ENCODE data around the gene TAB3.

TAB3 gene

GRCh38 chrX:30887288-30887687 lies 1.8 kb downstream of the TAB3 start:
- no peak overlapping the region for H3K27ac ChIP-seq
- DNase-seq (ENCODE audit: low read depth, low spot score): no peak

GRCh38 chrX:30885136-30885535 lies 3.9 kb downstream of the TAB3 start:
- DNase-seq (ENCODE audit: low read depth, low spot score): no peak
- H3K27ac ChIP-seq: no peak overlapping the region

- H3K27ac ChIP-seq: no peak overlapping the region
- no peak for DNase-seq (ENCODE audit: low read depth, low spot score)
Observed at GRCh38 chrX:30883138-30883537, 5.9 kb downstream of the TAB3 start.

- no peak for DNase-seq (ENCODE audit: low read depth, low spot score)
- H3K27ac ChIP-seq: no peak overlapping the region
Observed at GRCh38 chrX:30881797-30882196, 7.3 kb downstream of the TAB3 start.

- no peak for DNase-seq (ENCODE audit: low read depth, low spot score)
- H3K27ac ChIP-seq: no peak overlapping the region
Observed at GRCh38 chrX:30881390-30881789, 7.7 kb downstream of the TAB3 start.

GRCh38 chrX:30880058-30880457 lies 9.0 kb downstream of the TAB3 start:
- H3K27ac ChIP-seq: no peak overlapping the region

GRCh38 chrX:30876367-30876766 lies 12.7 kb downstream of the TAB3 start:
- DNase-seq (ENCODE audit: low read depth, low spot score): no peak
- H3K27ac ChIP-seq: peak overlapping the region; percentile 90

More at GRCh38 chrX:30880058-30880457, 9.0 kb downstream of the TAB3 start:
- DNase-seq (ENCODE audit: low read depth, low spot score): no peak

GRCh38 chrX:30875957-30876356 lies 13.1 kb downstream of the TAB3 start:
- peak overlapping the region; percentile 90 for H3K27ac ChIP-seq

GRCh38 chrX:30874851-30875250 lies 14.2 kb downstream of the TAB3 start:
- DNase-seq (ENCODE audit: low read depth, low spot score): no peak
- H3K27ac ChIP-seq: peak overlapping the region; percentile 90

More at GRCh38 chrX:30875957-30876356, 13.1 kb downstream of the TAB3 start:
- peak; percentile 73 for DNase-seq (ENCODE audit: low read depth, low spot score)

GRCh38 chrX:30870572-30870971 lies 18.5 kb downstream of the TAB3 start:
- DNase-seq (ENCODE audit: low read depth, low spot score): no peak
- H3K27ac ChIP-seq: no peak overlapping the region

- H3K27ac ChIP-seq: no peak overlapping the region
- DNase-seq (ENCODE audit: low read depth, low spot score): no peak
Observed at GRCh38 chrX:30865612-30866011, 23.4 kb downstream of the TAB3 start.

GRCh38 chrX:30865015-30865414 lies 24.0 kb downstream of the TAB3 start:
- no peak overlapping the region for H3K27ac ChIP-seq
- DNase-seq (ENCODE audit: low read depth, low spot score): no peak

- no peak for DNase-seq (ENCODE audit: low read depth, low spot score)
- H3K27ac ChIP-seq: no peak overlapping the region
Observed at GRCh38 chrX:30864383-30864785, 24.7 kb downstream of the TAB3 start.

- DNase-seq (ENCODE audit: low read depth, low spot score): no peak
- H3K27ac ChIP-seq: no peak overlapping the region
Observed at GRCh38 chrX:30863974-30864373, 25.1 kb downstream of the TAB3 start.

GRCh38 chrX:30858098-30858497 lies 31.0 kb downstream of the TAB3 start:
- no peak for DNase-seq (ENCODE audit: low read depth, low spot score)
- H3K27ac ChIP-seq: no peak overlapping the region

GRCh38 chrX:30851449-30851848 lies 37.6 kb downstream of the TAB3 start:
- no peak for DNase-seq (ENCODE audit: low read depth, low spot score)
- H3K27ac ChIP-seq: no peak overlapping the region

- H3K27ac ChIP-seq: no peak overlapping the region
- DNase-seq (ENCODE audit: low read depth, low spot score): no peak
Observed at GRCh38 chrX:30835373-30835772, 53.7 kb downstream of the TAB3 start.

- no peak for DNase-seq (ENCODE audit: low read depth, low spot score)
Observed at GRCh38 chrX:30833896-30834295, 55.2 kb downstream of the TAB3 start.

GRCh38 chrX:30831082-30831481 lies 58.0 kb downstream of the TAB3 start:
- no peak for DNase-seq (ENCODE audit: low read depth, low spot score)

More at GRCh38 chrX:30833896-30834295, 55.2 kb downstream of the TAB3 start:
- no peak overlapping the region for H3K27ac ChIP-seq

GRCh38 chrX:30830326-30830943 lies 58.6 kb downstream of the TAB3 start:
- no peak for DNase-seq (ENCODE audit: low read depth, low spot score)
- H3K27ac ChIP-seq: no peak overlapping the region

More at GRCh38 chrX:30831082-30831481, 58.0 kb downstream of the TAB3 start:
- no peak overlapping the region for H3K27ac ChIP-seq

GRCh38 chrX:30824275-30824674 lies 64.8 kb downstream of the TAB3 start:
- H3K27ac ChIP-seq: no peak overlapping the region
- DNase-seq (ENCODE audit: low read depth, low spot score): no peak

- DNase-seq (ENCODE audit: low read depth, low spot score): no peak
- no peak overlapping the region for H3K27ac ChIP-seq
Observed at GRCh38 chrX:30822764-30823163, 66.3 kb downstream of the TAB3 start.
